ENCODE results near the gene RNU6-9.

Gene RNU6-9

DNA sequence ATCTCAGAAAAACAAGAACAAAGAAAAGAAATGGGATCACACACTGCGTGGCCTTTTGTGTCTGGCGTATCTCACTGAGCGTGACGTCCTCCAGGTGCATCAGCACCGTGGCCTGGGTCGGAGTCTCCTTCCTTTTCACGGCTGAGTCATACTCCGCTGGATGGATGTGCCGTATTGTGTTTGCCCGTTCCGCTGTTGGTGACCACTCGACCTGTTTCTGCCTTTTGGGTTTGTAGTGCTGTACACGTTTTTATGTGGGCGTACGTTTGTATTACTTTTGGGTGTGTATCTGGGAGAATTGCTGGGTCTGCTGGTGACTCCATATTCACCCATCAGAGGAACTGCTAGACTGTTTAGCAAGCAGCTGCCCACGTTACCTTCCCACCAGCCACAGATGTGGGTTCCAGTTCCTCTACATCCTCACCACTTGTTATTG is 44.0 kb downstream of the RNU6-9 start:
- DNase-seq: no peak

DNA sequence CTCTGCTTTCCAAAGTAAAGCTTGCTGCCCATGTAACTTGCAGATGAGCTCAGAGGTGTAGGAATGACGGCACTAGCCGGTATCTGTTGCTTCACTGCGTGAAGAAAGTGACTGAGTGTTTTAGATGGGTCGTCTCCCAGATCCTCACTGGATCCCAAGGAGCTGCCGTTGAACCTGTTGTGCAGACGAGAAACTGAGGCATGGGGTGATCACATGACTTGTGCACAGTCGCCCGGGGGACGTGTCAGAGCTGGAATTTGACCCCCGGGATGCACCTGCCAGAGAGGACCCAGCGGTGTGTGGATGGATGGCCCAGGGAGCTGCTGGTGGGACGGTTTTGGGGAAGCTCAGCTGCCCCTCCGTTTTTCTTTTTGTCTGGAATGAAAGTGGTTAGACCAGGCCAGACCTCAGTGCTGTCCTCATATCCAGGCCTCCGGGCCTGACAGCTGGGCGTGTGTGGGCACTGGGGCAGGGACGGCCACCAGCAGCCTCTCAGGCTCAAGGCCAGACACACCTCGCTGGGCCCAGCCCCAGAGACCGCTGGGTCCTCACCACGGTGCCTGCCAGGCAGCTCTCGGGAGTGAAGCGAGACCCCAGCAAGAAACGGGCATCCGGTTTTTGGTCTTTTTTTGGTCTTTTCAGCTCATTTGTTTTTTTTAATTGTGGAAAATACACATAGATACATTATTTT is 45.1 kb downstream of the RNU6-9 start:
- DNase-seq: no peak

DNA sequence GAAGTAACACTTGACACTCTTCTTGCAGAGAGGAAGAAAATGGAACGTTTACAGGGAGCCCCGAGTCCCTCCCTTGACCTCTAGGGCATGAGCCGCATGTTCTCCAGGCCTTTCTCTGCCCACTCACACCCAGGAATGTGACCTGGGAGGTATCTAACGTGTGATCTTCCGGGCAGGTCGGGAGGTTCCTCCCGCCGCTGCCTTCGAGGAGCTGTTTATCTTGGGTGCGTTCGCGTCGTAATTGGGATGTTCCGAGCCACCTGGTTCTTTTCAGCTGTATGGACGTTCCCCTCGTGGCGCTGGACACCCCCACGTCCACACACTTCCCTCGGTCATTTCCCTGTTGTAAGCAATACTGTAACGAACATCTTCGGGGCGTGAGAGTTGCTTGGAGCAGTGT is 46.2 kb downstream of the RNU6-9 start:
- DNase-seq: no peak

DNA sequence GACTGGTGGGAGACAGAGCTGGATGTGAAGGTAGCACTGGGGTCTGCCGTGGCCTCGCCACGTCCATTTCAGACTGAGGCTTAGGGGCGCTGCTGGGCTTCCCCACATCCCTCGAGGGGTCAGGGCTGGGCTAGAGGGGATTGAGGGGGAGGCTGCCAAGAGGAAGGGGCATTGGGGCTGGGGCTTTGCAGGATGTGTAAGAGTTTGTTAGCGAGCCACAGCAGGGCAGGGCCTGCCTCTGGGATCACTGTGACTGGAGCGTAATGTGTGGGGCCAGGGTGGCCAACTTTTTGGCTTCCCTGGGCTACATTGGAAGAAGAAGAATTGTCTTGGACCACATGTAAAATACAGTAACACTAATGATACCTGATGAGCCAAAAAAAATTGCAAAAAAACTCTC is 46.6 kb downstream of the RNU6-9 start:
- no peak for DNase-seq

DNA sequence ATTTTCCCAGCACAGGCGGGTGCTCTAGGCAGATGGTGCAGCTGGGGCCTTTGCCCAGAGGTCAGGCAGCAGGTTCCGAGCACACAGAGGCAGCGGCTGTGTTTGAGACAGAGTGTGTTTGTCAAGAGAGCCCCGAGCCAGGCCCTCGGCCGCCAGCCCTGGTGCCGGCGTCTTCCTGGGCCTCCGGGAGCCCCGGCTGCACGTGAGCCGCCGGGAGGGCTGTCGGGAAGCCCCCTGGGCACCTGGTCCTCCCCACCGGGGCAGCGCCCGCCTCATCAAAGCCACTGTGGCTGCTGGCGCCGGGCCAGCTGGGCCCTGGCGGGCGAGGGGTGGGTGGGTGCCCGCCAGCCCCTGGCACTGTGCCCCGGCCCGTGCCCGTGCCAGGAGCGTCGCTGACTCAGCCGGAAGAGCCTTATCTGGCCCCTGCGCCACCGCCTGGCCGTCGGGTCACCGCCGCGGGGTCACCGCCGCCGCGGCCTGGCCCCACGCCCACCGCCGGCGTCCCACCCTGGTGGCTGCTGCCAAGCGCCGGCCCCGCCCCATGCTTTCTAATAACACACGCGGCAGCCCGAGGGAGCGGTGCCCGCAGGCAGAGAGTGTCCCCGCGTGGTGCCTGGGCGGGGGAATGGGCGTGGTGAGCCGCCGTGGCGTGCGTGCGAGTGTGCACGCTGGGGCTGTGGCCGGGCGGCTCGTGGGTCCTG is 47.5 kb downstream of the RNU6-9 start:
- no peak for DNase-seq

DNA sequence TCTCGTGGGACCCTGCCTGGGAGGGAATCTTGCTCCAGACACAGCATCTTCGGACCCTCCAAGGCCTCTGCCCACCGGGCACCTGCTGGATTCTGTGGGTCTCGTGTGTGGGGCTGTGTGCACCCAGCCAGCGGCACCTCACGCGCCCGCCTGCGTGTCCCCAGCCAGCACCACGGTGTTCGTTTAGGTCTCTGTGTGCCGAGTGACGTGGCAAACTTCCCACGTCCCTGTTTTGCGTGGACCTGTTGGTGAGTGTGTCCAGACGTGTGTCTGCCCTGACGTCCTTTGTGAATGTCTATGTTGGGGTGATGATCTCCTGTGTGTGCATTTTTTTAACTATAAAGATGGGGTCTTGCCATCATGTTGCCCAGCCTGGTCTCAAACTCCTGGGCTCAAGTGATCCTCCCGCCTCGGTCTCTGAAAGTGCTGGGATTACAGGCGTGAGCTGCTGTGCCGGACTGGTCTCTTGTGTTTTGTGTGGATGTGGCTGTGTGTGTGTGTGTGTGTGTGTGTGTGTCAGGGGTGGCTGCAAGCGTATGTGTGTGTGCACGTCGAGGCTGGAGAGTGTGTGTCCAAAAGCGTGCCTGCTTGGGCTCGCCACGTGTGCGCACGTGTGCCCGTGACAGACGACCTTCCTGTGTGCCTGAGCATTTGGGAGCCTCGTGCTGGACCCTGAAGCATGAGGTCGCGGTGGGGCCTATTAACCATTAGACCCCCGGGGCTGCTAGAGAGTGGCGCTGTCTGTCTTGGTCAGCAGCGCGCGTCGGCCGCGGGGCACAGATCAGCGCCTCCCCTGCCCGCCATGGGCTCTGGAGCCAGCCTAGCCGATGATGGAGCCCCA is 48.2 kb downstream of the RNU6-9 start:
- DNase-seq: no peak

DNA sequence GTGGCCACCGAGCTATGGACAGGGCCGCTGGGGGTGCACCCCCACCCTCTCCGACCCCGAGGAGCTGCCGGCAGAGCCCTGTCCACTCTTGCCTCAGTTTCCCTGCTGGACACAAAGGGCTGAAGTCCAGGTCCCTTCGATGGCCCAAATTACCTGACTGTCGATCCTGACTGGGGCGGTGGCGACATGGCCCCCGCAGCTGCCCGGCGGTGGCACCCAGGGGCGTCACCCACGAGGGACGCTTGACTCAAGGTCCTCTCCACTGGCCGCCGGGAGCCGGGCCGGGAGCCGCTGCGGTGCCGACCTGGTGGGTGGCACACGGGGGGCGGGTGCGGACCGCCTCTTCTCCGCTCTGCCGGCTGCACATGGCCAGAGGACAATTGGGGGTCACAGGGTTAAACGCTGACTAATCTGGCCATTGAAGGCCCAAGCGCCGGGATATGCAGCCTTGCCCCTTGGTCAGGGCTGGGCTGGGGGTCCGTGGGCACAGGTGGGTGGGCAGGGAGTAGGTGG is 48.9 kb downstream of the RNU6-9 start:
- no peak for DNase-seq
